ENCODE measurements around the gene HIPK4.

Gene HIPK4

DNA sequence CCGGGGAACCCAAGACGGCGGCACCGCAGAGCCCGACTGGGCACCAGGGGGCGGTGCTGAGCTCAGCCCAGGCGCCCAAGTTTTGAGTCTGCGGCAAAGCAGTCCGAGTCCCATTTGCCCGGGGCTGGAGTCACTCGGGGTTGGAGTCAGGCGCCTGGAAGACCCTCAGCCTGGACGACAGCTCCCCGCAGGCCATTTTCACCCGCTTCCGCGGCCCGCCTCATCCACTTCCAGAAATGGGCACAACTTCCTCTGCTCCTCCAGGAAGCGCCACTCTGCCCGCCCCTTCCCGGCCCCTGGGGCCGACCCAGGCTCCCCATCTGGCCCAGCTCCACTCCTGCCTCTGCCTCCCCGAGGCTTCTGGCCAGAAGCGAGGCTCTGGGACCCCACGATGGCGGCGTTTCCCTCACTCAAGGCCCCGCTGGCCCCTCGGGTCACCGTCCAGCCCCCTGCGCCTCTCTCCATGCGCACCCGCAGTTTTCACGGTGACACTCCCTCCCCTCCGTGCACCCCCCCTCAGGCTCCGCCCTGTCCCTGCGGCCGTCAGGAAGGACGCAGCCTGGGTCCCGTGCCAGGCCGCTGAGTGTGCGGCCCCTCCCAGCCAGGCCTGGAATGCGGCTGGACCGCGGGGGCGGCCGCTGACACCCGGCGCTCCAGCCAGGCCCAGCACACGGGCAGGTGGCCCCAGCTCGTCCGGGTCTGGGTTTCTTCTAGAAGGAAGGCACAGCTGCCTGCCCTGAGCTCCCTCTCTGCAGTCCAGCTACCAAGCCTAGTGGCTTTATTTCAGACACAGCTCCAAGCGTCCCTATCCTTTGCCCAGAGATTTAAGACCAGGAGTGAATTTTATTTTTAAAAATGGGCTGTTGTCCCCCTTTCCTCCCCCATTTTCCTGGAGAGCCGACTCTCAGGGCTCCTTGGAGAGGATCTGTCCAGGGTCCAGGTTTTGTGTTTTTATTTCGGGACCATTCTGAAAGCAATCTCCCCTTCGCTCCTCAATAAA lies 31.1 kb upstream of the HIPK4 start:
- TF ChIP-seq, protein P1, sequence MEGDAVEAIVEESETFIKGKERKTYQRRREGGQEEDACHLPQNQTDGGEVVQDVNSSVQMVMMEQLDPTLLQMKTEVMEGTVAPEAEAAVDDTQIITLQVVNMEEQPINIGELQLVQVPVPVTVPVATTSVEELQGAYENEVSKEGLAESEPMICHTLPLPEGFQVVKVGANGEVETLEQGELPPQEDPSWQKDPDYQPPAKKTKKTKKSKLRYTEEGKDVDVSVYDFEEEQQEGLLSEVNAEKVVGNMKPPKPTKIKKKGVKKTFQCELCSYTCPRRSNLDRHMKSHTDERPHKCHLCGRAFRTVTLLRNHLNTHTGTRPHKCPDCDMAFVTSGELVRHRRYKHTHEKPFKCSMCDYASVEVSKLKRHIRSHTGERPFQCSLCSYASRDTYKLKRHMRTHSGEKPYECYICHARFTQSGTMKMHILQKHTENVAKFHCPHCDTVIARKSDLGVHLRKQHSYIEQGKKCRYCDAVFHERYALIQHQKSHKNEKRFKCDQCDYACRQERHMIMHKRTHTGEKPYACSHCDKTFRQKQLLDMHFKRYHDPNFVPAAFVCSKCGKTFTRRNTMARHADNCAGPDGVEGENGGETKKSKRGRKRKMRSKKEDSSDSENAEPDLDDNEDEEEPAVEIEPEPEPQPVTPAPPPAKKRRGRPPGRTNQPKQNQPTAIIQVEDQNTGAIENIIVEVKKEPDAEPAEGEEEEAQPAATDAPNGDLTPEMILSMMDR (IDR thresholded peaks at IDR 0.05; ENCODE audit: low read depth, low read length) = peak; percentile 99

GRCh38 chr19:40420451-40420765 lies 30.4 kb upstream of the HIPK4 start:
- TF ChIP-seq, protein P1 (IDR thresholded peaks at IDR 0.05; ENCODE audit: low read depth, low read length) = no peak
- peak overlapping the region; percentile 57 for H3K4me3 ChIP-seq (ENCODE audit: low read depth, low read length)
- in situ Hi-C loops (cut with HindIII; ENCODE audit: low sequenced_read_pairs) = no loop called here
- no peak for DNase-seq (ENCODE audit: low read depth, low spot score)

More for the DNA sequence above, 31.1 kb upstream of the HIPK4 start:
- H3K4me3 ChIP-seq (ENCODE audit: low read depth, low read length) = peak overlapping the region; percentile 57
- in situ Hi-C loops (cut with HindIII; ENCODE audit: low sequenced_read_pairs) = no loop called here
- DNase-seq (ENCODE audit: low read depth, low spot score) = peak; percentile 95

- DNase-seq (ENCODE audit: low read depth, low spot score) = no peak
- TF ChIP-seq, protein P1 (IDR thresholded peaks at IDR 0.05; ENCODE audit: low read depth, low read length) = no peak
- H3K4me3 ChIP-seq (ENCODE audit: low read depth, low read length) = no peak overlapping the region
- in situ Hi-C loops (cut with HindIII; ENCODE audit: low sequenced_read_pairs) = no loop called here
Measured at GRCh38 chr19:40419780-40420179, 29.8 kb upstream of the HIPK4 start.

DNA sequence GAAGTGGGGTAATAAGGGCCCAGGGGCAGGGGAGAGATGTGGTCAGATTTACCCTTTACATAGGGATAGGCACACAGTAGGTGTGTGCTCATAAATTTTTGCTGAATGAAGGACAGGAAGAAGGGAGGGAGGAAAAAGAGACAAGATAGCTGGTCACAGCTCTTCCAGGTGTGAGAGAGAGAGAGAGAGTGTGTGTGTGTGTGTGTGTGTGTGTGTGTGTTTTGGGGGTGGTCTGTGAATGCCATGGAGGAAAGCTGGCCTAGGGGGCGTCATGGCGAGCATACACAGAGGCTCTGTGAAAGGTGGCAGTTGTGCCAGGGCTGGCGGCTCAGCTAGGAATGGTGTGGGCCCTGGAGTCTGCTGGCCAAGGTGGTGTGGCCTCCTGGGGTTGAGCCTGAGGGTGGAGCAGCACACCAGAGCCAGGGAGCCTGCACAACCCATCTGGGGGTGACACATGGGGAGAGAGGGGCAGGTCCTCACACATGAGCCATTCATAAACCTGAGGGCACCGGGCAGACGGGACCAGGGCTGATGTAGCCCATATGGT lies 29.2 kb upstream of the HIPK4 start:
- H3K4me3 ChIP-seq (ENCODE audit: low read depth, low read length) = no peak overlapping the region
- in situ Hi-C loops (cut with HindIII; ENCODE audit: low sequenced_read_pairs) = no loop called here
- DNase-seq (ENCODE audit: low read depth, low spot score) = no peak
- TF ChIP-seq, protein P1 (IDR thresholded peaks at IDR 0.05; ENCODE audit: low read depth, low read length) = no peak

GRCh38 chr19:40418040-40418439 lies 28.1 kb upstream of the HIPK4 start:
- H3K4me3 ChIP-seq (ENCODE audit: low read depth, low read length) = no peak overlapping the region
- in situ Hi-C loops (cut with HindIII; ENCODE audit: low sequenced_read_pairs) = no loop called here
- DNase-seq (ENCODE audit: low read depth, low spot score) = no peak
- TF ChIP-seq, protein P1 (IDR thresholded peaks at IDR 0.05; ENCODE audit: low read depth, low read length) = no peak

- TF ChIP-seq, protein P1 (IDR thresholded peaks at IDR 0.05; ENCODE audit: low read depth, low read length) = no peak
- no peak overlapping the region for H3K4me3 ChIP-seq (ENCODE audit: low read depth, low read length)
- in situ Hi-C loops (cut with HindIII; ENCODE audit: low sequenced_read_pairs) = no loop called here
- no peak for DNase-seq (ENCODE audit: low read depth, low spot score)
Measured at GRCh38 chr19:40417643-40417981, 27.6 kb upstream of the HIPK4 start.
